Esophagus muscularis mucosa (tissue), 4 donors: ENCODE data around the gene CCDC186. TPM values are rescaled to one million over a fixed set of nuclear protein-coding genes. Genes with fewer than 3 reads are reported as not detected.

Source experiments
- DNase-seq: peaks from one replicate; pipeline ENCODE4 v3.0.0-alpha.2; 2017; ENCODE audit errors: extremely low spot score
- H3K27ac ChIP-seq, 4 donors: fragments of 200-600 bp; sonication (generic); replicated peaks in 1 of 4; 1 replicate in 3 of 4; 2 replicates in 1 of 4; pipeline ENCODE4 v1.5.1; 2016 to 2019; ENCODE audit warnings: mild to moderate bottlenecking in 1 of 4
- H3K27me3 ChIP-seq, 4 donors: fragments of 200-600 bp; sonication (generic); one replicate each; pipeline versions ENCODE4 v1.5.1 to v1.6.0; 2016 to 2019
- H3K36me3 ChIP-seq, 4 donors: fragments of 200-600 bp; sonication (generic); one replicate each; pipeline ENCODE4 v1.5.1; 2016 to 2019
- H3K4me1 ChIP-seq, 4 donors: fragments of 200-600 bp; sonication (generic); one replicate each; pipeline ENCODE4 v1.5.1; 2016 to 2019
- H3K4me3 ChIP-seq, 4 donors: fragments of 200-600 bp; sonication (generic); 1 replicate in 2 of 4; 2 replicates in 2 of 4; pipeline ENCODE4 v1.5.1; 2016 to 2019; ENCODE audit warnings: mild to moderate bottlenecking in 4 of 4, moderate library complexity in 1 of 4
- H3K9me3 ChIP-seq, 4 donors: fragments of 200-600 bp; sonication (generic); 1 replicate in 3 of 4; 2 replicates in 1 of 4; pipeline ENCODE4 v1.5.1; 2016 to 2019
- EP300 ChIP-seq: sonication (generic); formaldehyde crosslinking; IDR thresholded peaks from one replicate; pipeline ENCODE4 v1.6.1; 2017; ENCODE audit warnings: antibody characterized with exemption
- POLR2A ChIP-seq: fragments of 450-650 bp; IDR thresholded peaks from one replicate; pipeline ENCODE4 v1.6.1; 2017; ENCODE audit warnings: antibody characterized with exemption, moderate library complexity, mild to moderate bottlenecking, low read depth
- POLR2AphosphoS5 ChIP-seq, 2 donors: sonication (generic); formaldehyde crosslinking; IDR thresholded peaks; one replicate each; pipeline ENCODE4 v1.6.1; 2017; ENCODE audit warnings: antibody characterized with exemption in 2 of 2
- WGBS: methylation state at CpG from one replicate; pipeline ENCODE4 v1.1.5; 2018; 5-methylcytosine and 5-hydroxymethylcytosine counted together
- intact Hi-C: fragments of 100-400 bp; cut with DNase I; formaldehyde crosslinking; loops from one replicate; pipeline ENCODE4 v1.15.1; 2023
- total RNA-seq, 4 donors: library from RNA; depleted of rRNA; stranded (reverse); fragments of >200 nt; gene quantifications; one replicate each; pipeline versions ENCODE4 v1.1.0 to v1.2.1, GENCODE V29; 2016
- TF ChIP-seq, protein P1 (sequence below), 3 experiments: fragments of 200-600 bp in 2 of 3; fragments of 450-650 bp in 1 of 3; sonication (generic) in 2 of 3; IDR thresholded peaks; one replicate each; pipeline ENCODE4 v1.5.1; 2017 to 2019; ENCODE audit warnings: antibody characterized with exemption in 3 of 3, mild to moderate bottlenecking in 2 of 3, moderate library complexity in 1 of 3

CCDC186 gene
- total RNA-seq, 4 donors from 2014 or later: 13.8 to 25.7 (median 20.9) TPM

DNA sequence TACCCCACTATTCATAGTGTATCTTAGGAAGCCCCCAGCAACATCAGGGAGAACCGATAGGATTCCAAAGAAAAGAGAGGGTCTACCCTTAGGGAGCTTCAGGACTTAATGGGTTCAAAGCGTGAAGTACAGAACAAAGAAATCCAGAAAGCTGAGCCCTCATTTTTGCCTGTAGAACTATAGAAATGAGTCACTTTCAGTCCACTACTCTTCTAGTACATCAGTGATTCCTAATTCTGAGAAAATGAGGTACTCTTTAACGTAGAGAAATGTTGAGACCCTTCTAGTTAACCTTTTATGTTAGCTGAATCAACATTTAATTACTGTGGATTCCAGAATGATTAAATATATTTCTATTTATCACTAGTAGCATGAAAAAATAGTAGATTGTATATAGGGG is 6.9 kb upstream of the CCDC186 start:
- H3K9me3 ChIP-seq: no peaks in the 10 kb centered on the region
- no peak for TF ChIP-seq POLR2AphosphoS5 (IDR thresholded peaks at IDR 0.05)
- TF ChIP-seq, protein P1, sequence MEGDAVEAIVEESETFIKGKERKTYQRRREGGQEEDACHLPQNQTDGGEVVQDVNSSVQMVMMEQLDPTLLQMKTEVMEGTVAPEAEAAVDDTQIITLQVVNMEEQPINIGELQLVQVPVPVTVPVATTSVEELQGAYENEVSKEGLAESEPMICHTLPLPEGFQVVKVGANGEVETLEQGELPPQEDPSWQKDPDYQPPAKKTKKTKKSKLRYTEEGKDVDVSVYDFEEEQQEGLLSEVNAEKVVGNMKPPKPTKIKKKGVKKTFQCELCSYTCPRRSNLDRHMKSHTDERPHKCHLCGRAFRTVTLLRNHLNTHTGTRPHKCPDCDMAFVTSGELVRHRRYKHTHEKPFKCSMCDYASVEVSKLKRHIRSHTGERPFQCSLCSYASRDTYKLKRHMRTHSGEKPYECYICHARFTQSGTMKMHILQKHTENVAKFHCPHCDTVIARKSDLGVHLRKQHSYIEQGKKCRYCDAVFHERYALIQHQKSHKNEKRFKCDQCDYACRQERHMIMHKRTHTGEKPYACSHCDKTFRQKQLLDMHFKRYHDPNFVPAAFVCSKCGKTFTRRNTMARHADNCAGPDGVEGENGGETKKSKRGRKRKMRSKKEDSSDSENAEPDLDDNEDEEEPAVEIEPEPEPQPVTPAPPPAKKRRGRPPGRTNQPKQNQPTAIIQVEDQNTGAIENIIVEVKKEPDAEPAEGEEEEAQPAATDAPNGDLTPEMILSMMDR (IDR thresholded peaks at IDR 0.05): no peak
- H3K4me1 ChIP-seq: no peaks in the 10 kb centered on the region
- no peaks in the 10 kb centered on the region for H3K36me3 ChIP-seq
- no peak for DNase-seq
- H3K4me3 ChIP-seq: no peak overlapping the region
- no peak overlapping the region for H3K27ac ChIP-seq
- WGBS: 86% methylated on average over 3 of the region's 3 CpGs
- no peaks in the 10 kb centered on the region for H3K27me3 ChIP-seq
- intact Hi-C loops: no loop called here

DNA sequence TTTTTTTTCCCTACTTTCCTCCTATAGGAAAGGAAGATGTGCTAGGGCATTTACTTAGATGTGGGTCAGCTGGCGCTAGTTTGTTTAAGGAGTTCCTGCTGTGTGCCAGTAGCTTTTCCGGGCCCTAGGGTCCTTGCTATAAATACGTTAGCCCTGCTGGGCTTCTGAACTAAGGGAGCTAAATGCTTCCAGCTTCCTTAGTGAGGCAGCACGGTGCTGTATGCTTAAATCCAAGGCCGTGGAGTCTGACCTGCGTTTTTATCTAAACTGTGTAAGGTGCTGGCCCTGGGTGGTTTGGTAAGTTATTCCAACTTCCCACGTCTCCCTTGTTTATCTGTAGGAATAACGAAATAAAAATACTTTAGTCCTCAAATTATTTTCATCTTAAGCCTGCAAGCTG is 5.7 kb upstream of the CCDC186 start:
- Histone ChIP-seq H3K9me3 (no peaks in the 10 kb centered on the region), H3K27me3 (no peaks in the 10 kb centered on the region), H3K4me3 (no peak overlapping the region), H3K4me1 (peaks cover 0 to 8% (median 4%) of the 10 kb centered on the region in 4 donors), H3K27ac (no peak overlapping the region), H3K36me3 (no peaks in the 10 kb centered on the region)
- intact Hi-C loops: no loop called here
- WGBS: 75% methylated on average over 8 of the region's 8 CpGs
- TF ChIP-seq EP300 (no peak), POLR2A (no peak), POLR2AphosphoS5 (IDR thresholded peaks at IDR 0.05) (no peak)
- TF ChIP-seq, protein P1 (IDR thresholded peaks at IDR 0.05): no peak
- DNase-seq: no peak

- no peaks in the 10 kb centered on the region for H3K36me3 ChIP-seq
- no peak within 1 kb of the TSS for H3K27ac ChIP-seq
- no peaks in the 10 kb centered on the region for H3K9me3 ChIP-seq
- peaks cover 0 to 11% (median 4%) of the 10 kb centered on the region in 4 donors for H3K4me1 ChIP-seq
- intact Hi-C loops: no loop called here
- H3K4me3 ChIP-seq: no peak within 1 kb of the TSS
- 80% methylated on average over 27 of the region's 28 CpGs for WGBS
- no peaks in the 10 kb centered on the region for H3K27me3 ChIP-seq
- no peak for DNase-seq
- no peak for TF ChIP-seq EP300
- TF ChIP-seq POLR2AphosphoS5 (IDR thresholded peaks at IDR 0.05): no peak
- no peak for TF ChIP-seq POLR2A
- TF ChIP-seq, protein P1 (IDR thresholded peaks at IDR 0.05): no peak
These were observed 5.1 kb upstream of the CCDC186 start, which contains the start of gene TDRD1 for GRCh38 chr10:114179148-114179547. TSS of gene TDRD1 (plus strand) at chr10:114179353. CDS start at chr10:114187832, 8,479 bp downstream.

GRCh38 chr10:114176511-114176910 is 2.5 kb upstream of the CCDC186 start:
- Histone ChIP-seq H3K4me1 (peaks cover 0 to 26% (median 18%) of the 10 kb centered on the region in 4 donors), H3K4me3 (no peak overlapping the region), H3K9me3 (no peaks in the 10 kb centered on the region), H3K36me3 (no peaks in the 10 kb centered on the region), H3K27me3 (no peaks in the 10 kb centered on the region), H3K27ac (no peak overlapping the region)
- WGBS: 96% methylated on average over 1 of the region's 1 CpG
- intact Hi-C loops: no loop called here
- no peak for DNase-seq
- TF ChIP-seq POLR2A (no peak), EP300 (no peak)

- 91% methylated on average over 1 of the region's 1 CpG for WGBS
- H3K27ac ChIP-seq: no peak overlapping the region
- no peak for DNase-seq
- H3K36me3 ChIP-seq: no peaks in the 10 kb centered on the region
- H3K27me3 ChIP-seq: no peaks in the 10 kb centered on the region
- H3K4me1 ChIP-seq: peaks cover 0 to 27% (median 19%) of the 10 kb centered on the region in 4 donors
- no peak overlapping the region for H3K4me3 ChIP-seq
- no peaks in the 10 kb centered on the region for H3K9me3 ChIP-seq
- intact Hi-C loops: no loop called here
- TF ChIP-seq EP300 (no peak), POLR2AphosphoS5 (IDR thresholded peaks at IDR 0.05) (no peak), POLR2A (no peak)
- TF ChIP-seq, protein P1 (IDR thresholded peaks at IDR 0.05): no peak
These were observed 1.7 kb upstream of the CCDC186 start for GRCh38 chr10:114175667-114176066.
